ENCODE data around the gene MLH3. TPM values are rescaled to one million over a fixed set of nuclear protein-coding genes. Genes with fewer than 3 reads are reported as not detected.

Gene MLH3
- total and polyA plus RNA-seq, 2 of the 13 experiments (the other 11 are each of a cell fraction or from before 2014, with no cell fraction given): 14.4 to 24.8 TPM

GRCh38 chr14:75069121-75069810 lies 18.0 kb upstream of the MLH3 start, which contains the start of gene ZC2HC1C (continued):
- peak; percentile 68; the same call in 1 of the 2 replicates for TF ChIP-seq ZNF563 (CRISPR knock-in tag; IDR thresholded peaks at IDR 0.05)
- no peak for TF ChIP-seq RERE (CRISPR knock-in tag; IDR thresholded peaks at IDR 0.05; ENCODE audit: low read depth)
- TF ChIP-seq ATM (IDR thresholded peaks at IDR 0.05; ENCODE audit: borderline replicate concordance): no peak
- no peak for TF ChIP-seq NR2F6 (IDR thresholded peaks at IDR 0.05)
- peak; percentile 26; the same call in 1 of the 2 replicates for TF ChIP-seq NR2F6 (CRISPR knock-in tag; IDR thresholded peaks at IDR 0.05)
- peak in 1 of 2 experiments; percentile 75; a peak in 2 of 4 replicates for TF ChIP-seq NR2F1 (CRISPR knock-in tag; IDR thresholded peaks at IDR 0.05)
- no peak for TF ChIP-seq CCAR2 (optimal IDR thresholded peaks at IDR 0.05; ENCODE audit: low read depth, low read length)
- no peak for TF ChIP-seq ZMYM3 (CRISPR knock-in tag; IDR thresholded peaks at IDR 0.05)
- peak; percentile 30; the same call in 1 of the 2 replicates for TF ChIP-seq FOXK1 (CRISPR knock-in tag; IDR thresholded peaks at IDR 0.05; ENCODE audit: borderline replicate concordance, low read depth)
- TF ChIP-seq TSC22D2 (CRISPR knock-in tag; IDR thresholded peaks at IDR 0.05; ENCODE audit: borderline replicate concordance): no peak
- TF ChIP-seq ZNF616 (CRISPR knock-in tag; IDR thresholded peaks at IDR 0.05; ENCODE audit: low read depth): no peak
- TF ChIP-seq DRAP1 (CRISPR knock-in tag; IDR thresholded peaks at IDR 0.05): peak; percentile 71
- no peak for TF ChIP-seq ZSCAN22 (CRISPR knock-in tag; IDR thresholded peaks at IDR 0.05)
- TF ChIP-seq BCLAF1 (IDR thresholded peaks at IDR 0.05): no peak
- TF ChIP-seq KLF13 (CRISPR knock-in tag; IDR thresholded peaks at IDR 0.05): no peak
- no peak for TF ChIP-seq HCFC1 (IDR thresholded peaks at IDR 0.05; ENCODE audit: low read depth, low read length)
- 0 out of 2 replicates have a peak, but pooled peaks have one; percentile 25 for TF ChIP-seq ETS1 (CRISPR knock-in tag; IDR thresholded peaks at IDR 0.05)

Measured in HepG2 (cell line).